A673 (cell line): Measurements from ENCODE around the gene MED31. TPM values are rescaled to one million over a fixed set of nuclear protein-coding genes. Genes with fewer than 3 reads are reported as not detected.
A peak's percentile ranks its signal among the peaks of the same experiment; 100 is the strongest.
"Not testable (repeated sequence)": the region's sequence is repeated elsewhere in the genome, so short reads cannot be mapped to it uniquely, and the experiment has no call there.

Experiments
- BruUV-seq: library from RNA; stranded (reverse); fragments of 400-500 nt; replicated peaks from 2 replicates; lab custom pipeline; 2021; lab: Mats Ljungman, UMichigan
- CTCF ChIA-PET: fragments of 300-600 bp; sonication (Branson Sonifier 250); formaldehyde crosslinking; loops from one replicate; lab custom pipeline; 2022; ENCODE audit warnings: antibody characterized with exemption; lab: Charles Lee
- POLR2A ChIA-PET: fragments of 300-600 bp; sonication (Branson Sonifier 250); formaldehyde crosslinking; loops from one replicate; lab custom pipeline; 2022; ENCODE audit warnings: antibody characterized with exemption; ENCODE audit not compliant: low non-redundant PET; lab: Charles Lee
- DNase-seq: peaks from one replicate; pipeline ENCODE4 v3.0.0-alpha.2; 2015; ENCODE audit warnings: low spot score
- H3K27ac ChIP-seq: fragments of 200-600 bp; sonication (generic); 2 replicates; pipeline ENCODE4 v1.5.1; 2016; ENCODE audit warnings: mixed run types, low read depth, mild to moderate bottlenecking, mixed read lengths, antibody characterized with exemption, low read length; ENCODE audit not compliant: poor library complexity, severe bottlenecking
- H3K27me3 ChIP-seq: fragments of 200-600 bp; sonication (generic); replicated peaks from 2 replicates; pipeline ENCODE4 v1.6.1; 2017; ENCODE audit warnings: mixed run types, low read depth, mild to moderate bottlenecking, mixed read lengths, antibody characterized with exemption, low read length; ENCODE audit not compliant: insufficient read depth, poor library complexity
- H3K36me3 ChIP-seq: fragments of 200-600 bp; sonication (generic); 2 replicates; pipeline ENCODE4 v1.6.1; 2016; ENCODE audit warnings: mixed run types, mild to moderate bottlenecking, mixed read lengths, antibody characterized with exemption, low read length; ENCODE audit not compliant: insufficient read depth, poor library complexity, severe bottlenecking
- H3K4me1 ChIP-seq: fragments of 200-600 bp; sonication (generic); 2 replicates; pipeline ENCODE4 v1.6.1; 2017; ENCODE audit warnings: mixed run types, mild to moderate bottlenecking, mixed read lengths, antibody characterized with exemption, low read length; ENCODE audit not compliant: insufficient read depth, poor library complexity, severe bottlenecking
- H3K4me3 ChIP-seq: fragments of 200-600 bp; sonication (generic); 2 replicates; pipeline ENCODE4 v1.5.1; 2016; ENCODE audit warnings: low read depth, mixed run types, mild to moderate bottlenecking, mixed read lengths, low read length; ENCODE audit not compliant: poor library complexity, severe bottlenecking
- H3K9me3 ChIP-seq: fragments of 200-600 bp; sonication (generic); 2 replicates; pipeline ENCODE4 v1.6.1; 2016; ENCODE audit warnings: mixed run types, low read depth, mild to moderate bottlenecking, mixed read lengths, antibody characterized with exemption, low read length; ENCODE audit not compliant: poor library complexity, severe bottlenecking
- EZH2 ChIP-seq: fragments of 200-600 bp; sonication (generic); IDR thresholded peaks from 2 replicates; pipeline ENCODE4 v1.6.1; 2017; ENCODE audit warnings: borderline replicate concordance, low read depth, mild to moderate bottlenecking, mixed read lengths, antibody characterized with exemption, low read length; ENCODE audit not compliant: poor library complexity, severe bottlenecking
- intact Hi-C: fragments of 100-400 bp; cut with micrococcal nuclease; formaldehyde crosslinking; loops from one replicate; pipeline ENCODE4 v1.10.0; 2022; ENCODE audit not compliant: unreplicated experiment
- total RNA-seq: library from RNA; stranded (reverse); gene quantifications from 2 replicates; pipeline ENCODE4 v1.2.3, GENCODE V29; 2021
- TF ChIP-seq, protein P1 (sequence below): fragments of 300-800, 200-600 bp; sonication (generic); conservative IDR thresholded peaks from 2 replicates; pipeline ENCODE4 v1.5.1; 2017; ENCODE audit warnings: low read depth, mild to moderate bottlenecking, antibody characterized with exemption, low read length, moderate library complexity, mixed read lengths

The MED31 gene
- total RNA-seq, 1 experiment from 2014 or later = 27.9 TPM

DNA sequence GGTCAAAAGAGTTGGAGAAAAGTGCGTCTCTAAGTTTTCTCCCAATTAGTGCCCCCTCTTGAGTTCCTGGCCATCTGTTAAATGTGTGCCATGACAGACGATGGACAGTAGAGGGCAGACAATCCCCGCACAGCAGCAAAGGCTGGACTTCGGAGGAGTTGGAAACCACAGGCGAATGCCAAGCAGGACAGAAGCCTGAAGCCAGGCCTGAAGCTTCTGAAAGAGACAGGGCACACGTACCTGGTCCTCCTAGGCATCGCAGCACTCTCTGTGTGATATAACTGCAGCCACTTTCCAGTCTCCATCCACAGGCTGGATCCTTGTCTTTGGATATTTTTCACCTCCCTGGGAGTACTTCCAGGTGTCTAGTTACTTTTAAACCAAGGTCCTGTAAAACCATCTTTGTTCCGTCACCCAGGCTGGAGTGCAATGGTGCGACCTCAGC, 14.7 kb upstream of the MED31 start:
- no peaks in the 10 kb centered on the region for H3K36me3 ChIP-seq
- peak; percentile 82 for DNase-seq
- H3K9me3 ChIP-seq = no peaks in the 10 kb centered on the region
- CTCF ChIA-PET = interaction anchor here (0.6 to 1.0 kb wide), 4 partner anchors 16 to 339 kb away, joined by 3 to 8 read pairs (median 4); no protein-coding TSS in a partner anchor
- TF ChIP-seq, protein P1, sequence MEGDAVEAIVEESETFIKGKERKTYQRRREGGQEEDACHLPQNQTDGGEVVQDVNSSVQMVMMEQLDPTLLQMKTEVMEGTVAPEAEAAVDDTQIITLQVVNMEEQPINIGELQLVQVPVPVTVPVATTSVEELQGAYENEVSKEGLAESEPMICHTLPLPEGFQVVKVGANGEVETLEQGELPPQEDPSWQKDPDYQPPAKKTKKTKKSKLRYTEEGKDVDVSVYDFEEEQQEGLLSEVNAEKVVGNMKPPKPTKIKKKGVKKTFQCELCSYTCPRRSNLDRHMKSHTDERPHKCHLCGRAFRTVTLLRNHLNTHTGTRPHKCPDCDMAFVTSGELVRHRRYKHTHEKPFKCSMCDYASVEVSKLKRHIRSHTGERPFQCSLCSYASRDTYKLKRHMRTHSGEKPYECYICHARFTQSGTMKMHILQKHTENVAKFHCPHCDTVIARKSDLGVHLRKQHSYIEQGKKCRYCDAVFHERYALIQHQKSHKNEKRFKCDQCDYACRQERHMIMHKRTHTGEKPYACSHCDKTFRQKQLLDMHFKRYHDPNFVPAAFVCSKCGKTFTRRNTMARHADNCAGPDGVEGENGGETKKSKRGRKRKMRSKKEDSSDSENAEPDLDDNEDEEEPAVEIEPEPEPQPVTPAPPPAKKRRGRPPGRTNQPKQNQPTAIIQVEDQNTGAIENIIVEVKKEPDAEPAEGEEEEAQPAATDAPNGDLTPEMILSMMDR = peak; percentile 92
- no peak for TF ChIP-seq EZH2
- intact Hi-C loops = loop anchor here (10.0 kb wide), 2 partner anchors 169 to 229 kb away; partner anchors contain the start of gene TEKT1
- no peaks in the 10 kb centered on the region for H3K4me1 ChIP-seq
- H3K4me3 ChIP-seq = no peak overlapping the region
- POLR2A ChIA-PET = no interaction called here
- no peak overlapping the region for H3K27ac ChIP-seq
- H3K27me3 ChIP-seq = peaks cover 37% of the 10 kb centered on the region
- no TSS peak for BruUV-seq

- CTCF ChIA-PET = not testable (repeated sequence)
These were observed 11.8 kb upstream of the MED31 start for GRCh38 chr17:6663200-6663599.

DNA sequence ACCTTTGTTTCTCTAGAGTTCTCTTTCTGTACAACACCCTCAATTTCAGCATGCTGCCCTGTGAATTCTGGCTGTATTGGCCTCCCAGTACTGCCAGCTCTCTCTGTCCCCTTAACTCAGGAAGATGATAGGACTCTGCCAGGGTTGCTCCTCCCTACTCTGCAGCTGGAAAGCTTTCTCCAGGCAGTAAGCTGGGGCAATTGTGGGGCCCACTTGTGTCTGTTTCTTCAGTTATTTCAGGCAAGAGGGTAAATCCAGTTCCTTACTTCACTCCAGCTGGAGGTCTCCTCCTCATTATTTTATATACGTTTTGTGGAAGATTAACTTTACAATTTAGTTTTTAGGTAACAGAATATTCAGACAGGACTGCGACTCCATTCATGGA, 10.1 kb upstream of the MED31 start:
- intact Hi-C loops = loop anchor here (10.0 kb wide), 2 partner anchors 173 to 233 kb away; partner anchors contain the start of gene TEKT1
- peaks cover 35% of the 10 kb centered on the region for H3K27me3 ChIP-seq
- CTCF ChIA-PET = interaction anchor here (0.9 kb wide), 1 partner anchor 343 kb away, joined by 3 read pairs; no protein-coding TSS in a partner anchor
- TF ChIP-seq, protein P1 = no peak
- no peak for TF ChIP-seq EZH2
- DNase-seq = no peak
- BruUV-seq = no TSS peak
- H3K4me1 ChIP-seq = no peaks in the 10 kb centered on the region
- H3K36me3 ChIP-seq = no peaks in the 10 kb centered on the region
- H3K9me3 ChIP-seq = no peaks in the 10 kb centered on the region
- no peak overlapping the region for H3K27ac ChIP-seq
- POLR2A ChIA-PET = interaction anchor here (0.6 kb wide), 1 partner anchor 223 kb away, joined by 8 read pairs; no protein-coding TSS in a partner anchor
- no peak overlapping the region for H3K4me3 ChIP-seq

More at GRCh38 chr17:6663200-6663599, 11.8 kb upstream of the MED31 start:
- peaks cover 30% of the 10 kb centered on the region for H3K27me3 ChIP-seq
- POLR2A ChIA-PET, H3K27ac ChIP-seq, H3K4me1 ChIP-seq, H3K36me3 ChIP-seq, DNase-seq, BruUV-seq, H3K4me3 ChIP-seq, H3K9me3 ChIP-seq: not testable (repeated sequence)
- intact Hi-C loops = loop anchor here (10.0 kb wide), 2 partner anchors 172 to 232 kb away; partner anchors contain the start of gene TEKT1
